HFF-Myc (cell line): ENCODE data around the gene MYH10.

Source experiments
- DNase-seq: peaks from one replicate; pipeline ENCODE4 v3.0.0-alpha.2; 2011; ENCODE audit warnings: low read depth; ENCODE audit errors: extremely low read depth
- H3K4me3 ChIP-seq: replicated peaks from 2 replicates; pipeline ENCODE4 v1.5.1; 2011; ENCODE audit warnings: low read depth, mild to moderate bottlenecking, control low read depth, low read length
- CTCF ChIP-seq: IDR thresholded peaks from 2 replicates; pipeline ENCODE4 v1.5.1; 2012; ENCODE audit warnings: mild to moderate bottlenecking, low read depth, low read length, control low read depth; ENCODE audit errors: missing control alignments

Gene MYH10

DNA sequence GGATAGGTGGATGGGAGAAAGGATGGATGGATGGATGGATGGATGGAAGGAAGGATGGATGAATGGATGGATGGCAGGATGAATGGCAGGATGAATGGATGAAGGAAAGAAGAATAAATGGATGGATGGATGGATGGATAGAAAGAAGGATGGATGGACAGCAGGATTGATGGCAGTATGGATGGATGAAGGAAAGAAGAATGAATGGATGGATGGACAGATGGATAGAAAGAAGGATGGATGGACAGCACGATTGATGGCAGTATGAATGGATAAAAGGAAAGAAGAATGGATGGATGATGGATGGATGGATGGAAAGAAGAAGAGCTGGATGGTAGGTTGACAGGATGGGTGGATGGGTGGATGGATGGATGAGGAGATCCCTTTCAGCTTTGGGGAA, 9.2 kb upstream of the MYH10 start:
- no peak overlapping the region for H3K4me3 ChIP-seq
- TF ChIP-seq CTCF = no peak

GRCh38 chr17:8632061-8632460, 1.5 kb upstream of the MYH10 start:
- DNase-seq = no peak
- no peak for TF ChIP-seq CTCF
- H3K4me3 ChIP-seq = no peak overlapping the region

More for the DNA sequence above, 9.2 kb upstream of the MYH10 start:
- DNase-seq = no peak

GRCh38 chr17:8631554-8631877, 991 bp upstream of the MYH10 start:
- DNase-seq = no peak
- peak overlapping the region; percentile 70 for H3K4me3 ChIP-seq
- TF ChIP-seq CTCF = no peak

- TF ChIP-seq CTCF = no peak
- H3K4me3 ChIP-seq = peak overlapping the region; percentile 70
- DNase-seq = peak; percentile 99
These were observed 453 bp upstream of the MYH10 start for GRCh38 chr17:8630802-8631553.

DNA sequence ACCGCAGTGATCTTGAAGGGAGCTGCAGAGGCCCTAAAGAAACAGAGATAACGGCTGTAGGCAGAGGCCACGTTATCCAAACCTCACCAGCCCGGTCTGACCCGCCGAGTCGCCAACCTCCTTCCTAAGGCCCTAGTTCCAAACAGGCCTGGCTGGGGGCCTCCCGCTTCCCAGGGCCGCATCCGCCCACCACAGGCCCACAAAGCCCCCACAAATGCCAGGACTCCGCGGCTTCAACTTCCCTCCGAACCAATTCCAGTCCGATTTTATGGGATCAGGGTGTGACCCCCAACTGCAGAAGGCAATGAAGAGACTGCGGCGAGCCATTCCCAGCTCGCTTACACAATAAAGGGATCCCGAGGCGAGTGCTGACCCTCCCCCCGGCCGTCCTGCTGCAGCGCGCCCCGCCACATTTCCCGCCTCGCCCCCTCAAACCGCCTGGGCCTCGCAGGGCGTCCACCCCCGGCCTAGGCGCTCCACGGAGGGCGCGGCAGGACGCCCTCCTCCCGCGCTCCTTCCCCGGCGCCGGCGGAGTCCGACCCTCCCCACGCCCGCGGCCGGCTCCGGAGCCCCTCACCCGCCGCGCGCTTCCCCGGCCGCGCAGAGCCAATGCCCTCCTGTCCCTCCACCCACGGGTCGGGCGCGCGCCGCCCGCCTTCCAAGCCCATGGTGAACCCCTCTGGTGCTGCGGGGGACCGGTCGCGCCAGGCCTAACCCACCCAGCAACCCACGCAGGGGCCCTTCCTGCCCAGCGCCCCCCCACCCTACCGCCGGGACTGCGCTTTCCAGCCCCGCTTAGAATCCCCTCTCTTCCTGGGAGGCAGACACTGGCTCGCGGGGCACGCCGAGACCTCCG, 926 bp downstream of the MYH10 start:
- no peak for DNase-seq
- TF ChIP-seq CTCF = no peak
- peak overlapping the region; percentile 70 for H3K4me3 ChIP-seq

DNA sequence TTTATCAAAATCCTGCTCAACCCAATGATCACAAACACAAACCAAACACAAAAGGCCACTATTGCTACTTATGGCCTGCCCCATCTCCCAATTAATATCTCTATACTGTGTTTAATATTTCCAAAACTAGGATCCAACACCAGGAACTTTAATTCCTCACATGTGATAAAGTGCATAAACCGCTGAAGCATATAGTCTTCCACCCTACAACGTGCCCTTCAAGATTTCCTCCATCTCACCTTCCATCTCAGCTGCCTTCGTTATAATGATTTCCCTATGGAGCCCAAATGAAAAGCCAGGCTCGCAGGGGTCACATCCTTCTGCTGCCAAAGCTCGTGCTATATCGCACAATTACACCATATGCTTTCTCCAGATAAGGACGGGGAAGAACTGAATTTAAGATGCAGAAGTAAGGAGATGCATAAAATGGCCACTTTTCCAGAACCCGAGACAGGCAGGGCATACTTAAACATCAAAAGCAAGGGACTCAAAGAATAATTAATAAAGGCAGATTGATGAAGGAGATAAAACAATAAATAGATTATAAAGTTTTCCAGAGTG, 1.8 kb downstream of the MYH10 start:
- TF ChIP-seq CTCF = no peak
- H3K4me3 ChIP-seq = peak overlapping the region; percentile 70
- no peak for DNase-seq
